Stimulated activated CD8-positive, alpha-beta memory T cell treated with anti-CD3 and anti-CD28 coated beads, Interleukin-4, amount 100 ng/mL, for 48 hours (primary cell): Measurements from ENCODE around the gene CHST13.
"Not testable (repeated sequence)": the region's sequence is repeated elsewhere in the genome, so short reads cannot be mapped to it uniquely, and the experiment has no call there.

Experiments used
- DNase-seq: peaks from one replicate; pipeline ENCODE4 v3.0.0-alpha.2; 2020

CHST13 gene

GRCh38 chr3:126556637-126557414 is 32.9 kb downstream of the CHST13 start:
- peak; percentile 14 for DNase-seq

DNA sequence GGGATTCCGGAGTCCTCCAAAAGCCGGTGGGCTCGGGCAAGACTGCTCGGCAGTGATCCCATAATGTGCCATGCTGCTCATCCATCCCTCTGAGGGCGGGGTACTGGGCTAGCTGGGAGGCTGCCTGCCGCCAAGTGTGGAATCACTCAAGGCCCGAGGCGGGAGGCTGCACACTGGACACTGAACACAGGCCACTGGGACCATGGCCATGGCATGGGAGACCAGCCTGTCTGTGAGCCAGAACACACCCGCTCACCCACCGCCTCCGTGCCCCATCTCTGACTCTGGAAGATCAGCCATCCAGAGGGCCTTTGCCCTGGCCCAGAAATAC is 33.4 kb downstream of the CHST13 start:
- DNase-seq = peak; percentile 14

GRCh38 chr3:126557761-126558160 is 33.8 kb downstream of the CHST13 start:
- DNase-seq = no peak

DNA sequence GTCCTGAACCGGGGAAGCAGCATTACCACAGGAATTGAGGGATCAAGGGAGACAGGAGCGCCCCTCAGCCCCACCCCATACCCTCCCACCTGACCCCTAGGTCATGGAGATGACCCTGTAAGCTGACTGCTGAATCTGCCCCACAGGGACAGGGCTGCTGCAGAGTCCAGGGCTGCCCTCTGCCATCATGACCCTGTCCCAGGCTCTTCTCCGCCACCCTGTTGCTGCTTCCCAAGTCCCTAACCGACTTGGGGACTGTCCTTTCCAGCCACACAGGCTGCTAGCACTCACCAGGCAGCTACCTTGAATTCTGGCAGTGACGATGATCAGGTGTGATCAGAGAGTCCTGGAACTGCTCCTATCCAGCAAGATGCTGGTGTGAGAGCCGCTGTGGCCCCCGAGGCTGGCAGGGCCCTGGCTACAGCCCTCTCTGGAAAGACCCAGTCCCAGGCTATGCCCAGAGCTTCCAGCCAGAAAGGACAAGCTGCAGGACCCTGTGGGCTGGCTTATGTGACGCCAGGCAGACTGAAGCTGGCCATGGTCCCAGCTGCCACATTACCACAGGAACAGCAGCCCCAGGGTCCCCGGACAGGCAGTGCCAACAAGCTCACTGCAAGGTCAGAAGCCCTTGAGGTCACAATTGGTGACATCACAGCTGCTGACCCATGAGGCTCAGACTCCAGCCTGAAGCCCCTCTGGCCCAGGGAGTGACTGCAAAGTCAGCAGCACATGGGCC is 34.5 kb downstream of the CHST13 start, which contains the start of gene C3orf22:
Gene C3orf22 (minus strand): TSS at position 597 of the 736 bp plus-strand sequence. CDS start 5,542 bp downstream, outside the sequence.
- DNase-seq = peak; percentile 12

DNA sequence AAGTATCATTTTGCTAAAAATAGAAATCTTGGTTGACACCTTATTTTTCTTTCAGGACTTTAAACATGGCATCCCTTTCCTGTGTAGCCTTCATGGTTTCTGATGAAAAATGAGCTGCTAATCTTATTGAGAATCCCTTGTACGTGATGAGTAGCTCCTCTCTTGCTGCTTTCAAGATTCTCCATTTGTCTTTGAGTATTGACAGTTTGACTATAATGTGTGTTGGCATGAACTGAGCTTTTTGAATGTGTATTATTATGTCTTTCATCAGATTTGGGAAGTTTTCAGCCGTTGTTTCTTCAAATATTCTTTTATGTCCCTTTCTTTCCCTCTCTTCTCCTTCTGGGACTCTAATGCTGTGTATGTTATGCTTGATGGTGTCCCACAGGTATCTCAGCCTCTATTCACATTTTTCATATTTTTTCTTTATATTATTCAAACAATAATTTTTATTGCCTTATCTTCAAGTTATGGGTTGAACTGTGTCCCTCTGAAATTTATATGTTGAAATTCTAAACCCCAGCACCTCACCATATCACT is 38.9 kb downstream of the CHST13 start:
- DNase-seq = no peak

DNA sequence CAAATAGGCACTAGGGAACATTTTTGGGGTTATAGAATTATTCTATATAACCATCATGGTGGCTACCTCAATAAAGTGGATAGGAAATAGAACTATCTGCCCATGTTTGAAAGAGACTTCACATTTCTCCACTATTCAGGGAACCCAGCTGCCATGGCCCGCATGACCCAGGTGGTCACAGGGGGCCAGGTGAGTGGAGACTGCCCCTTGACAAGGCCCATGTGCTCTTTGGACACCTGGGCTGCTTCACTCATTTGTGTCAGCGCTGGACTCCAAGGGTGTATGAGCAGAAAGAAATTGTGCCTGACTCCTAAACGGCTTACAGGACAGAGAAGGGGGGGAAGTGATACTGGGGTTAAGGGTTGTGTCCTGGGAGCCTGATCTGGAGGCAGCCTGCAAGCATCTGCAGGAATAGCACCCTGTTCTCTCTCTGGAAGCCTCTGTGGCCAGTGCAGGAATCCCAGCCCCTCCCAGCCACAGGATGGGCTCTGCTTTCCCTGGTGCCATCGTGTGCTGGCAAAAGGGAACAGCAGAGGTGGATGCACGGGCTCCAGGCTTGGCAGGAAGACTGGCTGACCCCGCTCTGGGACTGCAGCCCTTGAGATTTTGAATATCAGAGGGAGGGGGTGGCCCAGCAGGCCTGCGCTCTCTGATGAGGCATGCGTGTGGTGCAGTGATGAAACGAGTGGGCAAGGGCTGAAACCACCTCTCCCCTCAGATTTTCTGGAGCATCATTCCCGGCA is 43.9 kb downstream of the CHST13 start:
- DNase-seq = no peak

DNA sequence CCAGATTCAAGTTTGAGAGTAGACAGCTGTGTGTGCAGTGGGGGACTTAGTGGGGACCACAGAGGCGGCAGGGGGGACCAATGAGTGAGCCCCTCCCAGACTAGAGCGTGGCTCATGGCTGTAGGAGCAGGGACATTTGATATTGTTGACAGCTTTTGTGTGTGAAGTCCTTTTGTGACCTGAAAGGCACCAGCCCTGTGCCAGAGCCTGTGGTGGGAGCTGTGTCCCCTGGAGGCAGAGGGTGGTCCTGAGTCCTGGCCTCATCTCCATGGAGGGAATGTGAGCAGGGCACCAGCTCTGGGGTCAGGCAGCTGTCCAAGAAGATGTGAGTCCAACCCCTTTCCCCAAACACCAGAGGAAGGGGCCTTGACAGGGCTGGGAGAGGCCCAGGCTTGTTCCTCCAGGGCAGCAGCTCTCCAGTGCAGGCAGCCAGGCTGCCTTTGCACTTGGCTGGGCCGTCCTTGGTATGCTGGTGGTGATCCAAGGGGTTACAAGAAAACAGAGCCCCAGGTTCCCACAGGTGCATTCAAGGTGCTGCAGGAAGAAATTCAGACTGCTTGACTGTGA is 44.9 kb downstream of the CHST13 start:
- DNase-seq = no peak

DNA sequence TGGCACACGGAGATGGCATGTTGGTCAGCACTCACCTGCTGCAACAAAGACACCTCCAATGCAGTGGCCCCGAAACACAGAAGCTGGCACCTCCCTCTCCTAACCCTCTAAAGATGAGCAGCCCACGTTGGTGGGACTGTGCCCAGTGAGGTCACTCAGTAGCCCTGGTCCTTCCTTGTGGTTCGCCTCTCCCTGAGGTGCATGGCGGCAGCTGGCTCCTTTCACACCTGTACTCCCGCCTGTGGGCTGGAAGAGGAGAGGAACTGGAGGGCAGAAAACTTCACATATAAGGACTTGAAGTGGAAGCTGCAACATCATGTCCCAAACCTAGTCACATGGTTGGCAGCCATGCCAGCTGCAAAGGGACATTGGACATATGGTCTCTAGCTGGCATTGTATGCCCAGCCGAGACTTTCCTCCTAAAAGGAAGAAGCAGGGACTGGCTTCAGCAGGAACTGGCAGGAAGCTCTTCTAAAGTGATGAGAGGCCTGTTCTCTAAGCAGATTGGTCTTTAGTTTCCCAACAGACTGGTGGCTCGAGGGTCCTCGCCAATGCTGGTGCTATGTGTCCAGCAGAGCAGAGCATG is 45.5 kb downstream of the CHST13 start:
- no peak for DNase-seq

- no peak for DNase-seq
These were observed 46.2 kb downstream of the CHST13 start for GRCh38 chr3:126570103-126570541.

DNA sequence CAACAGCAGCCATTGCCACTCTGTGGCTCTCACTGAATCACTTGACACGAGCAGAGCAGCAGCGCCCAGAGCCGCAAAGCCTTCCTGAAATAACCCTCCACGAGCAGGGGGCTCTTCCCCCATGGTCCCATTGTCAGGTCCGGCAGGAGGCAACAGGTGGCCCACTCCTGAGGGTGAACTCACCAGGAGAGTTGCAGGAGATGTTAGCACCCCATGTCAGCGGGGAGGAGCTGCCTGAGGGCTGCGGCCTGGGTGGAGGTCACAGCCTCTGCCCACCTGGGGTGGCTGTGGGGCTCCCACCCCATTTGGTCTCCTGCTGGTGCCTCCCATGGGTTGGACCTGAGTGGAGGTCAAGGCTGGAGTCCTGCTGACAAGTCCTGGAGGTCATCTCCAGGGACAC is 47.1 kb downstream of the CHST13 start:
- no peak for DNase-seq

- no peak for DNase-seq
These were observed 49.6 kb downstream of the CHST13 start for GRCh38 chr3:126573492-126574117.

DNA sequence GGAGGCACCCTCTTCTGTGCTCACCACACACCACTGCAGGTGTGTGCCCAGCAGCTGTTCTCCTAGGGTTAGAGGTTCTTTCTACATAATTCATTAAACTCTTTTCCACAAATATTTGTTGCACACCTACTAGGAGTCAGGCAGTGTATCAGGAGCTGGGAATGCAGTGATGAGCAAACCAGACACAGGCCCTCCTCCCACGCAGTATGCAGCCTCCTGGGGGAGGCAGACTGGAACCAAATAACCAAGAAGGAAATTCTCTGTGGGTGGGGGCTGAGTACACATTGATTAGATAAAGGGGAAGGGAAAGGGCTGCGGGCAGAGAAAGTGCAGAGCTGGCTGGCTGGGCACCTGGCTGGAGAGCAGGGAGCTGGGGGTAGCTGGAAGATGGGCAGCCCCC is 53.3 kb downstream of the CHST13 start:
- no peak for DNase-seq

GRCh38 chr3:126578702-126579101 is 54.7 kb downstream of the CHST13 start:
- no peak for DNase-seq

GRCh38 chr3:126580746-126581145 is 56.8 kb downstream of the CHST13 start:
- no peak for DNase-seq

DNA sequence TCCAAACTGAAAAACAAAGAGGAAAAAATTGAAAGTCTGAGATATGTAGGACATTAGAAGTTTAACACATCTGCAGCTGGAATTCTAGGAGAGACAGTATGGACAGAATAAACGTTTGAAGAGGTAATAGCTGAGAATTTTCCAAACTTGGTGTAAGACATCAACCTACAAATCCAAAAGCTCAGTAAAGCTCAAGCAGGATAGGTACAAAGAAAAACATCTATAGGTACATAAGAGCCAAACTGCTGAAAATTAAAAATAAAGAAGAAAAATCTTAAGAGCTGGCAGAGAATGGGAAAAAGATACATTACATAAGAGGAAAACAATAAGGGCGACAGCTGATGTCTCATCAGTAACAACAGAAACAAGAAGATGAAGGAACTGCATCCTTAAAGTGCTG is 57.6 kb downstream of the CHST13 start:
- no peak for DNase-seq

GRCh38 chr3:126582311-126582710 is 58.4 kb downstream of the CHST13 start:
- no peak for DNase-seq

DNA sequence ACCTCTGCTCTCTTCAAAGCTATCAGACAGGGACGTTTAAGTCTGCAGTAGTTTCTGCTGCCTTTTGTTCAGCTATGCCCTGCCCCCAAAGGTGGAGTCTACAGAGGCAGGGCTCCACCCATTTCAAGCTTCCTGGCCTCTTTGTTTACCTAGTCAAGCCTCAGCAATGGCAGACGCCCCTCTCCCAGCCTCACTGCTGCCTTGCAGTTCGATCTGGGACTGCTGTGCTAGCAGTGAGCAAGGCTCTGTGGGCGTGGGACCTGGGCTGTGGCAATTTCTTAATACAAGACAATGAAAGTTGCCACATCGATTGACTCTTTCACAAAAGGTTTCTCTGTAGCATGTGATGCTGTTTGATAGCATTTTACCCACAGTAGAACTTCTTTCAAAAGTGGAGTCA is 67.6 kb downstream of the CHST13 start:
- not testable (repeated sequence) for DNase-seq
